GM12891 (cell line): ENCODE results near the gene LAMA2.

Source experiments
- POLR2A ChIP-seq: IDR thresholded peaks from 2 replicates; pipeline ENCODE4 v1.6.1; 2011; ENCODE audit warnings: low read depth, low read length, control low read depth
- POLR2AphosphoS5 ChIP-seq: IDR thresholded peaks from 2 replicates; pipeline ENCODE4 v1.6.1; 2011; ENCODE audit warnings: low read depth, low read length, control low read depth
- POU2F2 ChIP-seq: IDR thresholded peaks from 2 replicates; pipeline ENCODE4 v1.6.1; 2011; ENCODE audit warnings: low read depth, mild to moderate bottlenecking, control low read depth, low read length, moderate library complexity
- SPI1 ChIP-seq: IDR thresholded peaks from 2 replicates; pipeline ENCODE4 v1.6.1; 2011; ENCODE audit warnings: low read depth, low read length, control low read depth
- TAF1 ChIP-seq: IDR thresholded peaks from 2 replicates; pipeline ENCODE4 v1.6.1; 2011; ENCODE audit warnings: low read depth, low read length, control low read depth

- TF ChIP-seq POLR2A: no peak
- TF ChIP-seq TAF1: no peak
- no peak for TF ChIP-seq POLR2AphosphoS5
- no peak for TF ChIP-seq SPI1
- no peak for TF ChIP-seq POU2F2
Measured at GRCh38 chr6:129130106-129130505, 247.2 kb downstream of the LAMA2 start.
